SK-N-SH treated with all-trans-retinoic acid at 6 μM for 48 hours (cell line): ENCODE measurements around the gene TIGD6.

ENCODE experiments used
- CSDC2 ChIP-seq: fragments of 250-450 bp; sonication (Bioruptor Pico); IDR thresholded peaks from 2 replicates; pipeline ENCODE4 v1.5.0; 2020; ENCODE audit warnings: mild to moderate bottlenecking, moderate library complexity
- TCF4 ChIP-seq: fragments of 250-450 bp; sonication (Bioruptor Pico); IDR thresholded peaks from 2 replicates; pipeline ENCODE4 v1.8.0; 2021; ENCODE audit warnings: mild to moderate bottlenecking, moderate library complexity, borderline replicate concordance
- ZFP3 ChIP-seq: fragments of 250-450 bp; sonication (Bioruptor Pico); IDR thresholded peaks from 2 replicates; pipeline ENCODE4 v1.5.0; 2020; ENCODE audit warnings: mild to moderate bottlenecking, moderate library complexity
- ZFP30 ChIP-seq: fragments of 450-650 bp; formaldehyde crosslinking; IDR thresholded peaks from 2 replicates; pipeline ENCODE4 v1.5.0; 2022; ENCODE audit warnings: mild to moderate bottlenecking, moderate library complexity
- ZNF8 ChIP-seq: fragments of 450-650 bp; formaldehyde crosslinking; IDR thresholded peaks from 2 replicates; pipeline ENCODE4 v1.5.0; 2020; ENCODE audit warnings: mild to moderate bottlenecking, moderate library complexity

DNA sequence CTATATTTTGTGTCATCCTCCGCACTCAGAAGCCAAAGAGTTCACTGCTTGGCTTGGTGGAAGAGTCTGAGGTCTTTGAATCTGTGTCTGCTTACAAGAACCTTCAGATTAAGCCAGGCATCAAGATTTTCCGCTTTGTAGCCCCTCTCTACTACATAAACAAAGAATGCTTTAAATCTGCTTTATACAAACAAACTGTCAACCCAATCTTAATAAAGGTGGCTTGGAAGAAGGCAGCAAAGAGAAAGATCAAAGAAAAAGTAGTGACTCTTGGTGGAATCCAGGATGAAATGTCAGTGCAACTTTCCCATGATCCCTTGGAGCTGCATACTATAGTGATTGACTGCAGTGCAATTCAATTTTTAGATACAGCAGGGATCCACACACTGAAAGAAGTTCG lies 19.2 kb downstream of the TIGD6 start:
- TF ChIP-seq TCF4 (CRISPR knock-in tag), result no peak
- no peak for TF ChIP-seq ZFP30 (CRISPR knock-in tag)
- no peak for TF ChIP-seq ZFP3
- TF ChIP-seq ZNF8 (CRISPR knock-in tag), result no peak
- no peak for TF ChIP-seq CSDC2
